Upper lobe of right lung (tissue), 1 donor: ENCODE results near the gene ANXA2R. TPM values are rescaled to one million over a fixed set of nuclear protein-coding genes. Genes with fewer than 3 reads are reported as not detected.
A peak's percentile ranks its signal among the peaks of the same experiment; 100 is the strongest.

Experiments
- ATAC-seq: fragments of 200-7000 bp; cut with Tn5 transposase; one replicate; pipeline ENCODE4 v1.9.1; 2020; ENCODE audit warnings: mild to moderate bottlenecking, moderate library complexity
- DNase-seq: peaks from one replicate; pipeline ENCODE4 v3.0.0-alpha.2; 2020
- H3K27ac ChIP-seq: fragments of 200-600 bp; one replicate; pipeline ENCODE4 v1.8.0; 2022
- H3K27me3 ChIP-seq: fragments of 200-600 bp; one replicate; pipeline ENCODE4 v1.8.0; 2022; ENCODE audit warnings: mild to moderate bottlenecking
- H3K36me3 ChIP-seq: fragments of 200-600 bp; one replicate; pipeline ENCODE4 v1.8.0; 2022
- H3K4me1 ChIP-seq: fragments of 200-600 bp; one replicate; pipeline ENCODE4 v1.8.0; 2022
- H3K4me3 ChIP-seq: fragments of 200-600 bp; one replicate; pipeline ENCODE4 v1.8.0; 2022; ENCODE audit warnings: mild to moderate bottlenecking
- H3K9me3 ChIP-seq: fragments of 200-600 bp; one replicate; pipeline ENCODE4 v1.8.0; 2022
- CTCF ChIP-seq: fragments of 200-600 bp; IDR thresholded peaks from one replicate; pipeline ENCODE4 v1.8.0; 2022; ENCODE audit warnings: antibody characterized with exemption
- intact Hi-C: fragments of 100-400 bp; cut with DNase I; formaldehyde crosslinking; loops from one replicate; pipeline ENCODE4 v1.11.0; 2022
- total RNA-seq: library from RNA; stranded (reverse); fragmentation: NEBNext Ultra II Directional; extraction: Animal tissue kit (Norgen Biotek cat#: 25700); gene quantifications from one replicate; pipeline ENCODE4 v1.2.1, GENCODE V29; 2021
- donor health status: DM: no; HTN: yes; CAD: no; lungs with severe emphysema.

ANXA2R gene
- total RNA-seq, 1 donor from 2014 or later = 4.8 TPM

- no peak for TF ChIP-seq CTCF
- Histone ChIP-seq H3K36me3 (no peaks in the 10 kb centered on the region), H3K9me3 (no peaks in the 10 kb centered on the region), H3K27me3 (peaks cover 13% of the 10 kb centered on the region), H3K27ac (no peak overlapping the region), H3K4me1 (no peaks in the 10 kb centered on the region), H3K4me3 (no peak overlapping the region)
- ATAC-seq = no peak
- no peak for DNase-seq
- intact Hi-C loops = no loop called here
Observed at GRCh38 chr5:43021151-43021550, 19.0 kb downstream of the ANXA2R start.

GRCh38 chr5:43020399-43020746 is 19.7 kb downstream of the ANXA2R start:
- no peak for TF ChIP-seq CTCF
- DNase-seq = no peak
- H3K27ac ChIP-seq = peak overlapping the region; percentile 93
- no peaks in the 10 kb centered on the region for H3K4me1 ChIP-seq
- H3K36me3 ChIP-seq = no peaks in the 10 kb centered on the region
- ATAC-seq = no peak
- peaks cover 13% of the 10 kb centered on the region for H3K27me3 ChIP-seq
- H3K9me3 ChIP-seq = no peaks in the 10 kb centered on the region
- H3K4me3 ChIP-seq = peak overlapping the region; percentile 51
- intact Hi-C loops = no loop called here

GRCh38 chr5:43019614-43020398 is 20.3 kb downstream of the ANXA2R start:
- Histone ChIP-seq H3K27me3 (peaks cover 13% of the 10 kb centered on the region), H3K9me3 (no peaks in the 10 kb centered on the region), H3K4me3 (peak overlapping the region; percentile 51), H3K4me1 (no peaks in the 10 kb centered on the region), H3K36me3 (no peaks in the 10 kb centered on the region), H3K27ac (peak overlapping the region; percentile 93)
- ATAC-seq (peak; percentile 77), DNase-seq (peak; percentile 77)
- peak; percentile 50 for TF ChIP-seq CTCF
- intact Hi-C loops = no loop called here

- Histone ChIP-seq H3K27me3 (peaks cover 13% of the 10 kb centered on the region), H3K36me3 (no peaks in the 10 kb centered on the region), H3K9me3 (no peaks in the 10 kb centered on the region), H3K4me3 (peak overlapping the region; percentile 51), H3K4me1 (no peaks in the 10 kb centered on the region), H3K27ac (peak overlapping the region; percentile 93)
- intact Hi-C loops = no loop called here
- DNase-seq (no peak), ATAC-seq (no peak)
- TF ChIP-seq CTCF = no peak
Observed at GRCh38 chr5:43019291-43019613, 20.9 kb downstream of the ANXA2R start.

GRCh38 chr5:43017428-43017815 is 22.7 kb downstream of the ANXA2R start:
- DNase-seq (no peak), ATAC-seq (peak; percentile 49)

More at GRCh38 chr5:43017428-43017815, 22.7 kb downstream of the ANXA2R start:
- no peak for TF ChIP-seq CTCF
- Histone ChIP-seq H3K9me3 (no peaks in the 10 kb centered on the region), H3K27ac (peak overlapping the region; percentile 93), H3K4me1 (no peaks in the 10 kb centered on the region), H3K27me3 (peaks cover 13% of the 10 kb centered on the region), H3K4me3 (peak overlapping the region; percentile 51), H3K36me3 (no peaks in the 10 kb centered on the region)
- intact Hi-C loops = no loop called here
